HFFc6 (cell line): ENCODE measurements around the gene CAMSAP3. TPM values are rescaled to one million over a fixed set of nuclear protein-coding genes. Genes with fewer than 3 reads are reported as not detected.

ENCODE experiments used
- DNase-seq: peaks from one replicate; pipeline ENCODE4 v3.0.0-alpha.2; 2018
- H3K27ac Mint-ChIP-seq: 2 replicates; pipeline ENCODE4 v1.8.0; 2020; ENCODE audit warnings: mild to moderate bottlenecking, mixed read lengths
- H3K27me3 Mint-ChIP-seq: 2 replicates; pipeline ENCODE4 v1.8.0; 2021; ENCODE audit warnings: mild to moderate bottlenecking, moderate library complexity, mixed read lengths; ENCODE audit not compliant: insufficient read depth
- H3K36me3 Mint-ChIP-seq: 2 replicates; pipeline ENCODE4 v1.8.0; 2021; ENCODE audit warnings: low read depth, mixed read lengths
- H3K4me1 Mint-ChIP-seq: 2 replicates; pipeline ENCODE4 v1.8.0; 2020; ENCODE audit warnings: low read depth, mixed read lengths
- H3K4me3 Mint-ChIP-seq: 2 replicates; pipeline ENCODE4 v1.8.0; 2020; ENCODE audit warnings: mild to moderate bottlenecking, moderate library complexity, mixed read lengths
- H3K9me3 Mint-ChIP-seq: 2 replicates; pipeline ENCODE4 v1.8.0; 2020; ENCODE audit warnings: mild to moderate bottlenecking, mixed read lengths
- total RNA-seq, 6 experiments: library from RNA; stranded (reverse); fragmentation: NEBNext Ultra II Directional; extraction: Animal tissue kit (Norgen Biotek cat#: 25700); gene quantifications; 2 replicates in 1 of 6; 3 replicates in 5 of 6; pipeline ENCODE4 v1.2.3, GENCODE V29; 2021
- TF ChIP-seq, protein P1 (sequence below): fragments of 200-600 bp; sonication (generic); IDR thresholded peaks from 2 replicates; pipeline ENCODE4 v1.5.0; 2021; ENCODE audit warnings: antibody characterized with exemption, mild to moderate bottlenecking

Gene CAMSAP3
- total RNA-seq, 6 experiments from 2014 or later, result not detected

DNA sequence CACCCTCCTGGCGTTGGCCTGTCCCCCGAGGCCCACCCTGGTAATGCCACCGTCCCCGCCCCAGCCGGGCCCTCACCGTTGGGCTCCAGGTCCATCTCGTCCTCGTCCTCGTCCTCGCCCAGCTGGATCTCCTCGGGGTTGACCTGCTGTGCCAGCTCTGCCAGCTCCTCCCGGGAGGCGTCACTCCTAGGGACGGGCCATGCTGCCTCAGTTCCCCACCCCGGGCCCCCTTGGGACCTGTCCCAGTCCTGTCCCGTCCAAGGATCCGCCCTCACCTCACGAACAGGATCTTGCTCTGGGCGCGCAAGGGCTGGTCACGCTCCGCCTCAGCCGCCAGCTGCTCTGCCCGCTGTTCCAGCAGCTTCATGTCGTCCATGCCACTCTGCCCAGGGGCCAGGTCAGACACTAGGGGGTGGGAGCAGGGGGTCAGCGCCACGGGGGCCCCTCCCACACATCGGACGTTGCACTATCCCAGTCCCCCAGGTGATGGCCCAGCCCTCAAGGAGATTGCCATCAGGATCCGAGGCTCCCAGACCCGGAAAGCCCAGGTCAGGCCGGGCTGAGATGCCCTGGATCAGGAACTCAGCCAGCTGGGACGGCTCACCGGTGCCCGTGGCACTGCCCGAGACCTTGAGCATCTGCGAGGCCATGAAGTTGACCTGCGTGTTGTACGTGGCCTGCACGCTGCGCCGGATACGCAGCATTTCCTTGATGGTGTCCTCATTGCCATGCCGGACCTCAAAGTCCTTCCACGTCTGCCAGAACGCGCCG, 24.2 kb downstream of the CAMSAP3 start:
- H3K27ac Mint-ChIP-seq, result no peak overlapping the region
- no peaks in the 10 kb centered on the region for H3K9me3 Mint-ChIP-seq
- TF ChIP-seq, protein P1, sequence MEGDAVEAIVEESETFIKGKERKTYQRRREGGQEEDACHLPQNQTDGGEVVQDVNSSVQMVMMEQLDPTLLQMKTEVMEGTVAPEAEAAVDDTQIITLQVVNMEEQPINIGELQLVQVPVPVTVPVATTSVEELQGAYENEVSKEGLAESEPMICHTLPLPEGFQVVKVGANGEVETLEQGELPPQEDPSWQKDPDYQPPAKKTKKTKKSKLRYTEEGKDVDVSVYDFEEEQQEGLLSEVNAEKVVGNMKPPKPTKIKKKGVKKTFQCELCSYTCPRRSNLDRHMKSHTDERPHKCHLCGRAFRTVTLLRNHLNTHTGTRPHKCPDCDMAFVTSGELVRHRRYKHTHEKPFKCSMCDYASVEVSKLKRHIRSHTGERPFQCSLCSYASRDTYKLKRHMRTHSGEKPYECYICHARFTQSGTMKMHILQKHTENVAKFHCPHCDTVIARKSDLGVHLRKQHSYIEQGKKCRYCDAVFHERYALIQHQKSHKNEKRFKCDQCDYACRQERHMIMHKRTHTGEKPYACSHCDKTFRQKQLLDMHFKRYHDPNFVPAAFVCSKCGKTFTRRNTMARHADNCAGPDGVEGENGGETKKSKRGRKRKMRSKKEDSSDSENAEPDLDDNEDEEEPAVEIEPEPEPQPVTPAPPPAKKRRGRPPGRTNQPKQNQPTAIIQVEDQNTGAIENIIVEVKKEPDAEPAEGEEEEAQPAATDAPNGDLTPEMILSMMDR, result no peak
- H3K36me3 Mint-ChIP-seq, result peaks cover 38% of the 10 kb centered on the region
- H3K27me3 Mint-ChIP-seq, result peaks cover 2% of the 10 kb centered on the region
- H3K4me1 Mint-ChIP-seq, result no peaks in the 10 kb centered on the region
- no peak overlapping the region for H3K4me3 Mint-ChIP-seq
- DNase-seq, result no peak

DNA sequence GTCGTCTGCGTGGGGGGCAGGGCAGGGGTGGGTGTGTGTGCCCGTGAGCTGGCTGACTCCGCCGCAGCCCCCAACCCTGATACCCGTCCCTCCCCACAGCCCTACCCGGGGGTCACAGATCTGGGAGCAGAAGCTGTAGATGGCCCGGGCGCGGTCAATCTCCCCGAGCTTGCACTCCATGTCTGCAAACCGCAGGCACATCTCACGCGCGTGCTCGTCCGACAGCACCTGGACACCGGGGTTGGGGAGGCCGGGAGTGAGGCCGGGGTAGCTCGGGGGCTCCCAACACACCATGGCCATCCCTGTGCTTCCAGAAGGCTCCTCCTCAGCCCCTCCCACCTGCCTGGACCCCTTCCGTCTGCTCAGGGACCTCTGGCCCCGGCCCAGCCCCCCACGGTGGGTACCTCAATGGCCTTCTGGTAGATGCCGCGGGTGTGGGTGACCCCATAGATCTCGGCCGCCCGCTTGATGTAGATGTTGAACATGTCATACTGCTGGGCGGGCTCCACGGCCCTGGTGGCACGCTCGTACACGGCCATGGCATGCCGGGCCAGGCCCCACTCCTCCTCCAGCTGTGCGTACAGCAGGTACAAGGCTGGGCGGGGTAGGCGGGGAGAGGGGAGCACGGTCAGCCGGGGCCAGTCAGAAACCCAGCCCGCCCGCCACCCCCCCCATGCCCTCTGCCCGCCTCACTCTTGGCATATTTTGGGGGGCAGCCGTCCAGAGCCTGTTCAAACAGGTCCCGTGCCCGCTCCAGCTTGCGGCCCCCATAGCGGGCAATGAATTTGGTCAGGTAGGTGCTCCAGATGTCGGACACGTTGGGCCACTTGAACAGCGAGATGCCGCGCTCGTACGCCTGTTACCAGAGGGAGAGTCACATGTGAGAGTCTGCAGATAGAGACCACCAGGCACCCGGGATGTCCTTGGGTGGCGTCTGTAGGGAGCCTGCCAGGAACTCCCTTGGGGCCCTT, 25.1 kb downstream of the CAMSAP3 start:
- peaks cover 38% of the 10 kb centered on the region for H3K36me3 Mint-ChIP-seq
- TF ChIP-seq, protein P1, result no peak
- H3K27ac Mint-ChIP-seq, result no peak overlapping the region
- H3K9me3 Mint-ChIP-seq, result no peaks in the 10 kb centered on the region
- peaks cover 2% of the 10 kb centered on the region for H3K27me3 Mint-ChIP-seq
- no peak overlapping the region for H3K4me3 Mint-ChIP-seq
- no peaks in the 10 kb centered on the region for H3K4me1 Mint-ChIP-seq
- no peak for DNase-seq

DNA sequence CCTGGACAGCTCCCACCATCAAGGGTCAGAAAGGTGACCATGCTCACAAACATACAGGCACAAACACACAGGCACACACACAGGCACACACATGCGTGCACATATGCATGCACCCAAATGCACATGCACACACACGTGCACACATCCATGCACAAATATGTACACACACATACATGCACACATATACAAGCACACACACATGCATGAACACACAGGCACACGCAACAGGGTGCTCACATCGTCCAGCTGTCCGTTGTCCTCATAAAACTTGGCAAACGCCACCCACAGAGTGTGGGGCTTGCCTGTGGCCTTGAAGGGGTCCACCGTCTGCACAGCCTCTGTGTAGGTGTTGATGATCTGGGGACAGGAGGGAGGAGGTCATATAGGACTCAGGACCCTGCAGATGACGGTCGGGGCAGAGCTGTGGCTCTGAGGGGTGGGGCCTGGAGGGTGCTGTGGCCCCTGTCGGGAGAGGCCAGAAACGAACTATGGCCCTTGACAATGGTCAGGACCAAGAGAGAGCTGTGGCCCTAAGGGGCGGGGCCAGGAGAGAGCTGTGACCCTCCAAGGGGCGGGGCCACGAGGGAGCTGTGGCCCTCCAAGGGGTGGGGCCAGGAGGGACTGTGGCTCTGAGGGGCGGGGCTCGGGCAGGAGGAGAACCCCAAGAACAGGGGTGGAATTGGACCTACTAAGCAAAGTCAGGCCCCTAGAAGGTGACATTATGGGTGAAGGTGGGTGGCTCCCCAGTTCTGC, 27.4 kb downstream of the CAMSAP3 start:
- peaks cover 33% of the 10 kb centered on the region for H3K36me3 Mint-ChIP-seq
- H3K4me1 Mint-ChIP-seq, result peaks cover 2% of the 10 kb centered on the region
- H3K9me3 Mint-ChIP-seq, result no peaks in the 10 kb centered on the region
- peaks cover 2% of the 10 kb centered on the region for H3K27me3 Mint-ChIP-seq
- DNase-seq, result no peak
- TF ChIP-seq, protein P1, result no peak
- no peak overlapping the region for H3K27ac Mint-ChIP-seq
- H3K4me3 Mint-ChIP-seq, result no peak overlapping the region

DNA sequence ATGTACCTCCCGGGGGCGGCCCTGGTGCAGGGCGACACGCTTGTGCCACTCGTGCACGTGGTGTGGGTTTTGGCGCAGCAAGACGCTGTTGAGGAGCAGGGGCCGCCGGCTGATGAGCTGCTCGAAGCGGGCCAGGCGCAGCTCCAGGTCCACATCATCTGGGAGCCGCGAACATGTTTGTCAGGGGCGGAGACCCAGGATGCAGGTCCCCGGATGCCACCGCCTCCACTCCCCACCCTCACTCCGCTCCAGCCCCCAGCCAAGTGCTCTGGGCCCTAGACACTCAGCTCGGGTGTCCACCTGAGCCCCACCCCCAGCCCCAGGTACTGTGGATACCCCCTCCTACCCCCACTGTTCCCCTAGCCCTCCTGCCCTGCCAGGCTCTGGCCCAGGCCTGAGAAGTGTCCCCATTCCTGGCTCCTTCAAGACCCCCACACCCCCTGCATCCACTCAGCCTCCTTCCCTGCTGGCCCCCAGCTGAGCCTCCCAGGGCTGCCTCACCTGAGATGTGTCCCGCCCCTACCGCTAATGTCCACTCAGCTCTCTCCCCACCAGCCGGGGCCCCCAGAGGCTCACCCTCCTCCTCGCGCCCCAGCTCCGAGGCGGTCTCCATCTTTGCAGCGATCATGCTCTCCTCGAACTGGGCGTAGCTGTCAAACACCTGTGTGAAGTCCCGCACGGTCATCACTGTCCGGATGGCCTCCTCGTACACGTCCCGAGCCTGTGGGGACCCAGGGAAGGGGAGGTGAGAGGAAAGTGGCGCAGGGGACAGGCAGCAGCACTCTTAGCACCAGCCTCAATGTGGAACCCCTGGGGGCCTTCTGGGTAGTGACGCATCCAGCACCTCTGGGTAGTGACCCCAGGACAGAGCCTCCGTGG, 28.3 kb downstream of the CAMSAP3 start:
- no peak for DNase-seq
- Mint-ChIP-seq H3K4me3 (no peak overlapping the region), H3K9me3 (no peaks in the 10 kb centered on the region), H3K36me3 (peaks cover 28% of the 10 kb centered on the region), H3K27ac (no peak overlapping the region), H3K4me1 (peaks cover 10% of the 10 kb centered on the region), H3K27me3 (peaks cover 2% of the 10 kb centered on the region)
- TF ChIP-seq, protein P1, result no peak
